ENCODE data around the gene LRRC14B. TPM values are rescaled to one million over a fixed set of nuclear protein-coding genes. Genes with fewer than 3 reads are reported as not detected.
A peak's percentile ranks its signal among the peaks of the same experiment; 100 is the strongest.

The LRRC14B gene
- total RNA-seq, 1 experiment from 2014 or later = not detected

GRCh38 chr5:188488-189481 is 2.5 kb upstream of the LRRC14B start:
- DNase-seq = peak; percentile 91
- H3K27ac ChIP-seq (ENCODE audit: low read length) = no peak overlapping the region
- ATAC-seq = peak; percentile 94
- BruUV-seq (replicated peaks) = no TSS peak
- ChIA-PET CTCF (interaction anchor here (0.6 to 1.2 kb wide), 6 partner anchors 8 to 82 kb away, joined by 3 to 12 read pairs (median 4); partner anchors contain the start of genes CCDC127, PDCD6 and SDHA), POLR2A (ENCODE audit: unreplicated experiment) (no interaction called here)
- H3K9me3 ChIP-seq (ENCODE audit: low read length) = no peaks in the 10 kb centered on the region
- no peaks in the 10 kb centered on the region for H3K9me2 ChIP-seq (replicated peaks; ENCODE audit: low read length)
- H3K36me3 ChIP-seq (ENCODE audit: low read depth, low read length) = no peaks in the 10 kb centered on the region
- H3K27me3 ChIP-seq (ENCODE audit: low read length) = no peaks in the 10 kb centered on the region
- TF ChIP-seq EZH2phosphoT487 (IDR thresholded peaks at IDR 0.05; ENCODE audit: borderline replicate concordance, low read length) (no peak), EZH2 (IDR thresholded peaks at IDR 0.05; ENCODE audit: low read length, unreplicated experiment) (no peak)
- TF ChIP-seq, protein P1, sequence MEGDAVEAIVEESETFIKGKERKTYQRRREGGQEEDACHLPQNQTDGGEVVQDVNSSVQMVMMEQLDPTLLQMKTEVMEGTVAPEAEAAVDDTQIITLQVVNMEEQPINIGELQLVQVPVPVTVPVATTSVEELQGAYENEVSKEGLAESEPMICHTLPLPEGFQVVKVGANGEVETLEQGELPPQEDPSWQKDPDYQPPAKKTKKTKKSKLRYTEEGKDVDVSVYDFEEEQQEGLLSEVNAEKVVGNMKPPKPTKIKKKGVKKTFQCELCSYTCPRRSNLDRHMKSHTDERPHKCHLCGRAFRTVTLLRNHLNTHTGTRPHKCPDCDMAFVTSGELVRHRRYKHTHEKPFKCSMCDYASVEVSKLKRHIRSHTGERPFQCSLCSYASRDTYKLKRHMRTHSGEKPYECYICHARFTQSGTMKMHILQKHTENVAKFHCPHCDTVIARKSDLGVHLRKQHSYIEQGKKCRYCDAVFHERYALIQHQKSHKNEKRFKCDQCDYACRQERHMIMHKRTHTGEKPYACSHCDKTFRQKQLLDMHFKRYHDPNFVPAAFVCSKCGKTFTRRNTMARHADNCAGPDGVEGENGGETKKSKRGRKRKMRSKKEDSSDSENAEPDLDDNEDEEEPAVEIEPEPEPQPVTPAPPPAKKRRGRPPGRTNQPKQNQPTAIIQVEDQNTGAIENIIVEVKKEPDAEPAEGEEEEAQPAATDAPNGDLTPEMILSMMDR (conservative IDR thresholded peaks at IDR 0.05; ENCODE audit: low read depth, low read length) = peak; percentile 87
- no peaks in the 10 kb centered on the region for H4K20me1 ChIP-seq (ENCODE audit: low read length)
- peak overlapping the region; percentile 51 for H3K4me3 ChIP-seq (ENCODE audit: low read length)
- peak overlapping the region; percentile 84 for H2AFZ ChIP-seq (ENCODE audit: low read length)
- H3K4me2 ChIP-seq (ENCODE audit: low read length) = peak overlapping the region; percentile 77
- intact Hi-C loops (cut with micrococcal nuclease) = loop anchor here (1.0 kb wide), 1 partner anchor 110 kb away; no protein-coding TSS in a partner anchor
- H3F3A ChIP-seq (ENCODE audit: low read length, unreplicated experiment) = no peaks in the 10 kb centered on the region
- 0 out of 2 replicates have a peak overlapping the region, but pooled peaks have one; percentile 3 for H3K9ac ChIP-seq (ENCODE audit: low read length)
- peaks cover 11% of the 10 kb centered on the region for H3K4me1 ChIP-seq (ENCODE audit: insufficient read depth, low read length)
- no peaks in the 10 kb centered on the region for H3K79me2 ChIP-seq (ENCODE audit: low read length)

GRCh38 chr5:189486-189885 is 1.8 kb upstream of the LRRC14B start:
- no peak overlapping the region for H2AFZ ChIP-seq (ENCODE audit: low read length)
- no peak for ATAC-seq
- no peak overlapping the region for H3K4me2 ChIP-seq (ENCODE audit: low read length)
- H3K9me3 ChIP-seq (ENCODE audit: low read length) = no peaks in the 10 kb centered on the region
- H3K9ac ChIP-seq (ENCODE audit: low read length) = no peak overlapping the region
- no peaks in the 10 kb centered on the region for H3K79me2 ChIP-seq (ENCODE audit: low read length)
- H3K27me3 ChIP-seq (ENCODE audit: low read length) = no peaks in the 10 kb centered on the region
- no peak overlapping the region for H3K27ac ChIP-seq (ENCODE audit: low read length)
- ChIA-PET POLR2A (ENCODE audit: unreplicated experiment) (no interaction called here), CTCF (no interaction called here)
- H3K36me3 ChIP-seq (ENCODE audit: low read depth, low read length) = no peaks in the 10 kb centered on the region
- no peaks in the 10 kb centered on the region for H3K9me2 ChIP-seq (replicated peaks; ENCODE audit: low read length)
- H3K4me3 ChIP-seq (ENCODE audit: low read length) = no peak overlapping the region
- BruUV-seq (replicated peaks) = no TSS peak
- TF ChIP-seq, protein P1 (conservative IDR thresholded peaks at IDR 0.05; ENCODE audit: low read depth, low read length) = no peak
- TF ChIP-seq EZH2phosphoT487 (IDR thresholded peaks at IDR 0.05; ENCODE audit: borderline replicate concordance, low read length) = no peak
- no peak for TF ChIP-seq EZH2 (IDR thresholded peaks at IDR 0.05; ENCODE audit: low read length, unreplicated experiment)
- intact Hi-C loops (cut with micrococcal nuclease) = no loop called here
- peaks cover 11% of the 10 kb centered on the region for H3K4me1 ChIP-seq (ENCODE audit: insufficient read depth, low read length)
- no peaks in the 10 kb centered on the region for H4K20me1 ChIP-seq (ENCODE audit: low read length)
- DNase-seq = no peak
- H3F3A ChIP-seq (ENCODE audit: low read length, unreplicated experiment) = no peaks in the 10 kb centered on the region

GRCh38 chr5:189976-190365 is 1.3 kb upstream of the LRRC14B start:
- no peaks in the 10 kb centered on the region for H3F3A ChIP-seq (ENCODE audit: low read length, unreplicated experiment)
- CTCF ChIA-PET = no interaction called here
- H3K9me3 ChIP-seq (ENCODE audit: low read length) = no peaks in the 10 kb centered on the region
- H3K36me3 ChIP-seq (ENCODE audit: low read depth, low read length) = no peaks in the 10 kb centered on the region
- no peak overlapping the region for H3K27ac ChIP-seq (ENCODE audit: low read length)
- TF ChIP-seq, protein P1 (conservative IDR thresholded peaks at IDR 0.05; ENCODE audit: low read depth, low read length) = no peak
- TF ChIP-seq EZH2 (IDR thresholded peaks at IDR 0.05; ENCODE audit: low read length, unreplicated experiment) (no peak), EZH2phosphoT487 (IDR thresholded peaks at IDR 0.05; ENCODE audit: borderline replicate concordance, low read length) (no peak)
- H2AFZ ChIP-seq (ENCODE audit: low read length) = no peak overlapping the region
- H4K20me1 ChIP-seq (ENCODE audit: low read length) = no peaks in the 10 kb centered on the region
- H3K9ac ChIP-seq (ENCODE audit: low read length) = no peak overlapping the region
- POLR2A ChIA-PET (ENCODE audit: unreplicated experiment) = no interaction called here
- H3K9me2 ChIP-seq (replicated peaks; ENCODE audit: low read length) = no peaks in the 10 kb centered on the region
- H3K4me3 ChIP-seq (ENCODE audit: low read length) = no peak overlapping the region
- intact Hi-C loops (cut with micrococcal nuclease) = no loop called here
- H3K27me3 ChIP-seq (ENCODE audit: low read length) = no peaks in the 10 kb centered on the region
- H3K79me2 ChIP-seq (ENCODE audit: low read length) = no peaks in the 10 kb centered on the region
- H3K4me2 ChIP-seq (ENCODE audit: low read length) = no peak overlapping the region
- DNase-seq = no peak
- BruUV-seq (replicated peaks) = no TSS peak
- ATAC-seq = no peak
- peaks cover 11% of the 10 kb centered on the region for H3K4me1 ChIP-seq (ENCODE audit: insufficient read depth, low read length)

Data from PC-3 (cell line).